PC-3 (cell line): ENCODE results near the gene NAB1.

Experiments
- EZH2 ChIP-seq: fragments of 300-600 bp; sonication (generic); IDR thresholded peaks from one replicate; pipeline ENCODE4 v1.6.1; 2017; ENCODE audit warnings: antibody characterized with exemption, mild to moderate bottlenecking, low read length; ENCODE audit not compliant: unreplicated experiment
- EZH2phosphoT487 ChIP-seq: fragments of 300-600 bp; sonication (generic); IDR thresholded peaks from 2 replicates; pipeline ENCODE4 v1.6.1; 2018; ENCODE audit warnings: mild to moderate bottlenecking, antibody characterized with exemption, low read length, borderline replicate concordance
- TF ChIP-seq, protein P1 (sequence below): fragments of 300-600 bp; sonication (generic); conservative IDR thresholded peaks from 2 replicates; pipeline ENCODE4 v1.5.1; 2017; ENCODE audit warnings: antibody characterized with exemption, low read depth, mild to moderate bottlenecking, low read length

DNA sequence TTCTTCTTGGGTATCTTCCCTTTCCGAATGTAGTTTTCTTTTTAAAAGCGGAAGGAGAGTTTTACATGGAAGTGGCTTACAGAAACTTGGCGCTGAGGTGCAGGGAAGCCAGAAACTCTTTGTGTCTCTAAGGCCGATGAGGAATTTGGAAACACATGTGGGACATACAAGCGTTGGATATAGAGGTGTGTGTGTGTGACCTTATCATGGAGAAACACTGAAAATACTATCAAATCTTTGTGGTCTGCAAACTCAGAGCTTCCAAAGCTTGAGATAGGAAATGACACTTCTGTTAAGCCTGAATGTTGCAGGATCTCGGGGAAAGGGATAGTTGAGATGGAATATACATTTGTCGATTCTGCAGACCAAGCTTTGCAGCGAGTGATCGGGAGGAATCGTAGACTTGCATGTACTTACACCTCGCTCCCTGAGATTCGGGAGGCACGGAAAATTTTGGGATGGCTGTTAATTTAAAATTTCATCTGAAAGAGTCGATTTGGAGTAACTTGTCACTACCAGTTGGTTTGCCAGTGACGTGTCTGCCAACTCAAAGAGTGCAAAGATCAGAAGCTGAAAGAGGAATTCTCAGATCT, 1.0 kb downstream of the NAB1 start:
- TF ChIP-seq, protein P1, sequence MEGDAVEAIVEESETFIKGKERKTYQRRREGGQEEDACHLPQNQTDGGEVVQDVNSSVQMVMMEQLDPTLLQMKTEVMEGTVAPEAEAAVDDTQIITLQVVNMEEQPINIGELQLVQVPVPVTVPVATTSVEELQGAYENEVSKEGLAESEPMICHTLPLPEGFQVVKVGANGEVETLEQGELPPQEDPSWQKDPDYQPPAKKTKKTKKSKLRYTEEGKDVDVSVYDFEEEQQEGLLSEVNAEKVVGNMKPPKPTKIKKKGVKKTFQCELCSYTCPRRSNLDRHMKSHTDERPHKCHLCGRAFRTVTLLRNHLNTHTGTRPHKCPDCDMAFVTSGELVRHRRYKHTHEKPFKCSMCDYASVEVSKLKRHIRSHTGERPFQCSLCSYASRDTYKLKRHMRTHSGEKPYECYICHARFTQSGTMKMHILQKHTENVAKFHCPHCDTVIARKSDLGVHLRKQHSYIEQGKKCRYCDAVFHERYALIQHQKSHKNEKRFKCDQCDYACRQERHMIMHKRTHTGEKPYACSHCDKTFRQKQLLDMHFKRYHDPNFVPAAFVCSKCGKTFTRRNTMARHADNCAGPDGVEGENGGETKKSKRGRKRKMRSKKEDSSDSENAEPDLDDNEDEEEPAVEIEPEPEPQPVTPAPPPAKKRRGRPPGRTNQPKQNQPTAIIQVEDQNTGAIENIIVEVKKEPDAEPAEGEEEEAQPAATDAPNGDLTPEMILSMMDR, result no peak
- TF ChIP-seq EZH2phosphoT487 (no peak), EZH2 (no peak)
